HG02798 (cell line): ENCODE data around the gene RAP1GAP2.

Experiments
- ATAC-seq: cut with Tn5 transposase; IDR thresholded peaks from one replicate; pipeline ENCODE4 v1.9.1; 2021; ENCODE audit warnings: mild to moderate bottlenecking; ENCODE audit not compliant: unreplicated experiment, poor library complexity

Gene RAP1GAP2

DNA sequence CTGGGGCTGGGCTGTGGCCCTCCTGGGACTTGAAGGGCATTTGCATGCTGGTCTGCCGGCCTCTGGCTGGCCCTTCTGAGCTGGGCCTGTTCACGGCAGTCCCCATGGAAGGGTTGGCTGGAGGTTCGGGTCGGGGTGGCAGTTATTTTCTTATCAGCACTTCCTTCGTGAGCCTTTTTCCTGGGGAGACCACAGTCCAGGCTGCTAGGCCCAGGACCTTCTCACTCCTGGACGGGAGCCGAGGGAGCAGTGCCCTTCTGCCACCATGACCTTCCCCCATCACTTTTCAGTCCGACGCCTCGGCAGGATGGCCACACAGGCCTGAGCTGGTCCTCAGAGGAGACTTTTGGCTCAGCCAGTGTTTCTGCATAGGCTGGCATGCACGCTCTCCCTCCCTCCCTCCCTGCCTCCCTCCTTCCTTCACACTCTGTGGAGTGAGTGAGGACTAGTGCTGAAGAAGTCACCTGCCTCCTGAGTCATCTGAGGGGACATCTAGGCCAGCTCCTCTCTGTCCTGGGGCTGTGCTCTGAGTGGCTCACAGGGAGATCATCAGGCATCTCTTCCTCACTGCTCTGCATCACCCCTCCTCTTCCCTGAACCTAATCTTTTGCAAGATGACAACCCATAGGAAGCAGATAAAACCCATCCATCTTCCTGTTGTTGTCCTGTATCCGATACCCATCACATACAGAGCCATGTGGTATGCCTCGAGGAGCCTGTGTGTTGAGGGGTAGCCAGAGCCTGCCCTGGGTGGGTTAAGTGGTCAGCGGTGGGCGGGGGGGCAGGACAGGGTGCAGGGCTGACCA is 109.7 kb downstream of the RAP1GAP2 start:
- no peak for ATAC-seq

DNA sequence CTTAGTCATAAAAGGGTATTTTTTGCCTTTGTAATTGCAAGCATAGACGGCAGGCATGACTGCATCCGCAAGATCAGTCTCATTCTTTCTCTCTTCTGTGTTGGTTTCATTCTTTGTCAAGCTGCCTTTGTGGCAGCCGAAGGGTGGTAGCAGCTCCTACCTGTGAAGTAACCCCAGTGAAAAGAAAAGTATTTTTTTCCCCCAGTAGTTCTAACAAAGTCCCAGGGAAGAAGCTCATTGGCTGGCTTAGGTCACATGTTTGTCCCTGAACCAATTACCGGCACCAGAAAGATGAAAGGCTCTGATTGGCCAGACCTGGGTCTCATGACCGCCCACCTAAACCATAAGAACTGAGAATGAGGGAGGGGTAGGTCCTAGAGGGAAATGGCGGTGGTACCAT is 110.7 kb downstream of the RAP1GAP2 start:
- ATAC-seq, result no peak

DNA sequence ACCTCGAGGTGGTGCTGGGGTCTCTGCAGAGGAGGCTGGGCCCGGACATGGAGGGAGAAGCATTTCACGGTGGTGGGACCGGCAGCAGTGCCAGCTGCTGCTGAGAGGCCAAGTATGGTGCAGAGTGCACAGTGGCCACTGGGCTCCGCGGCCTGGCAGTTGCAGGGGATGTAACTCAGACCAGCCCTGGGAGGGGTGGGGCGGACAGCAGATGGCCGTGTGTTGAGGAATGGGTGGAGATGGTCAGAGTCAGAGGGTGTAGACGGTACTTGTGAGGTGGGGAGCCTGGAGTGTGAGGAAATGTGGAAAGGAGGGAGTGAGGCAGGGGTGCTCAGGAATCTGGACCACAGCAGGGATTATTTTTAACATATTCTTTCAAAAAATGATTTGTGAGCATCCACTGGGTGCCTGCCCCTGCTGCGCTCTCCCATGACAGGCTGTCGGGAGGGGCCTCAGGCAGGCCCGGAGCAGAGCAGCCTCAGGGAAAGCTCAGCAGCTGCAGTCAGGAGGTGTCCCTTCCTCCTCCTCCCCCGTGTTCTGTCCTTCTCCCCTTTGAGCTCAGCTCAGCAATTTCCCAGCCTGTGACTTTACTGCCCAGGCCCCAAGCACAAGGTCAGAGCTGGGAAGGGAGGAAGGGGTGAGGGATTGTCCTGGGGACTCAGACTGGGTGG is 113.1 kb downstream of the RAP1GAP2 start:
- no peak for ATAC-seq

DNA sequence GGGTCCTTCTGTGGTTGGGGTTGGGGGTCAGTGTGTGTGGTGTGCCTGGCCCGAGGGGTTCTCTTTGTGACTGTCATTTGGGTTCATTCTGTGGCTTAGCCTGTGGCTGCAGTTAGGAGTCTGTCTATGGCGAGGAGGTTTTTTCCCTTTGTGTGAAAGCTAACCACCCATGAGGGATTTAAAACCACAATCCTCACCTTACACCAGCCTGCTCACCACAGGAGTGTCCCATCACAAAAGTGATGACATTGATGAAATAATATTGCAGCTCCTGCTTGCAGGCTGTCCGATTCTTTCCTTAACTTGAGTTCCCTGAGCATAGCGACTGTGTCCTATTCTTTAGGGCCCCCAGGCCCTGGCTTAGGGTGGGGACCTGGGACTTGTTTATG is 113.6 kb downstream of the RAP1GAP2 start:
- ATAC-seq, result no peak

DNA sequence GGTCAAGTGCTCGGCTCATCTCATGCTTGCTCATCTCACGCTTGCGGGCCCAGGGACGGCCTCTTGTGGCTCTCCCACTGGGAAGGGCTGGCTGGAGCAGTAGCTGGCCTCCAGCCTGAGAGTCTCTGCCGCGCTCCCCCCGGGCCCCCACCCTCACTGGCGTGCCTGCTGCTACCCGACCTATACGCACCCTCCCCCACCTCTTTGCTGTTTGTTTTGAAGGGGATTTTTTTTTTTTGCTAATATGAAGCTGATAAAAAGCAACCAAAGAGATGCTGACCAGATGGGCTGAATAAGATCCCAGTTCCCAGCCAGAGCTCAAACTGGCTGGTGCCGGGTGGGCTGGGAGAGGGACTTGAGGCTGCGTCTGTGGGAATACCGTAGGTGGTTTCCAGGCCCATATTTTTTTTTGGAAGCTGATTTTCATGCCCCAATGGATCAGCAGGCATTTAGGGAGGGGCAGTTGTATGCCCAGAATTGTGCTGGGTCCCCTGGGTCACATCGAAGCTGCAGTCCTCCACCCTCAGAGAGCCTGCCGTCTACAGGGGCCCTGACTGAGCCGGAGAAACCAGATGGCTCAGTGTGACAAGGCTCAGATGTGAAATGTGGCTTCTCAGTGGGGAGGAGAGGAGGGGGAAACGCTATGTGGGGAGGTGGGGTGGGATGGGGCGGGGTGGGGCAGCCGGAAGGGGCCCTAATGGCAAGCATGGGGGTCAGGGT is 115.0 kb downstream of the RAP1GAP2 start:
- no peak for ATAC-seq

DNA sequence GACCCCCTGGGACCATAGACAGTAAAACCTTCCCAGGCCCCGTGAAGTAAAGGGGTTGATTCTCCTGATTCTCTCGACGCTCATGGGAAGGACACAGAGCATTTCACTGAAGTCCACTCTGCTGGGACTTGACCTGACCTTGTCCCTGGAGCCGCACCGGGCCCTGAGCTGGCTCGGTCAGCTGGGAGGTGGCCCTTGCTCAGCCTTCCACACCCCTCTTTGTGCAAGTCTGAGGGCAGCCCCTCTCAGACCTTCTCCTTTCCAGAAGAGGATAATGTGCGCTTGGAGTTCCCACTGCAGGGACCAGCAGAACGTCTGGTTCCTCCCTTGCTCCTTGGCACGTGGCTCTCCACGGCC is 115.5 kb downstream of the RAP1GAP2 start:
- ATAC-seq, result no peak

DNA sequence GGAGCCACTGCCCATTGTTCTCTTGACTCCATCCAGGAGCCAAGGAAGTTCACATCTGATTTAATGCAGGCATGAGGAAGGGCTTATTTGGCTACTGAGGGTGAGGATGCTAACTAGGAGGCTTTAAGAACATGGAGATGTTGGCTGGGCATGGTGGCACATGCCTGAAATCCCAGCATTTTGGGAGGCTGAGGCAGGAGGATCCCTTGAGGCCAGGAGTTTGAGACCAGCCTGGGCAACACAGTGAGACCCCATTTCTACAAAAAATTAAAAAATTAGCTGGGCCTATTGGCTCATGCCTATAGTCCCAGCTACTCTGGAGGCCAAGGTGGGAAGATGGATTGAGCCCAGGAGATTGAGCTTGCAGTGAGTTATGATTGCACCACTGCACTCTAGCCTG is 116.5 kb downstream of the RAP1GAP2 start:
- ATAC-seq, result no peak

DNA sequence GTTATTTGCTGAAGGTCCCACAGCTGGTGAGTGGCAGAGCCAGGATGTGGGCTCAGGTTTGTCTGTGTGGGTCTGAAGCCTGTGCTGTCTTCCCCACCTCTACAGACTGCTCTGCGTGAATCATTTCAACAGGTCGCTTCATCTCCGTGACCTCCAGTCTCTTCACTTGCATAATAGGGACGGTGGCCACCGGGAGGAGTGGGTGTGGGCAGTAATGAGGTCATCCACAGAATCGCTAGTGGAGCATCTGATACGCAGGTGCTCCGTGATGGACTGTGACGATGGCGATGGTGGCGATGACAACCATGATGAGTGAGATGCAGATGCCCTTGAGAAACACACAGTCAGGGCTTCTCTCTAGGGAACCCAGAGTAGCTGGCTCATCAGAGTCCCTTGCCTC is 120.2 kb downstream of the RAP1GAP2 start:
- no peak for ATAC-seq

DNA sequence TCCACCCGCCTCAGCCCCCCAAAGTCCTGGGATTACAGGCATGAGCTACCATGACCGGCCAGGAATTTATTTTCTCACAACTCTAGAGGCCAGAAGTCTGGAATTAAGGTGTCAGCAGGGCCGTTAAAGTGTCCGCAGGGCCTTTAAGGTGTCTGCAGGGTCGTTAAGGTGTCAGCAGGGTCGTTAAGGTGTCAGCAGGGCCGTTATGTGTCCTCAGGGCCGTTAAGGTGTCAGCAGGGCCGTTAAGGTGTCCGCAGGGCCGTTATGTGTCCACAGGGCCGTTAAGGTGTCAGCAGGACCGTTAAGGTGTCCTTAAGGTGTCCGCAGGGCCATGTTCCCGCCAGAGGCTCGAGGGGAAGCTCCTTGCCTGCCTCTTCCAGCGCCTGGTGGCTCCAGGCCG is 125.2 kb downstream of the RAP1GAP2 start:
- no peak for ATAC-seq

DNA sequence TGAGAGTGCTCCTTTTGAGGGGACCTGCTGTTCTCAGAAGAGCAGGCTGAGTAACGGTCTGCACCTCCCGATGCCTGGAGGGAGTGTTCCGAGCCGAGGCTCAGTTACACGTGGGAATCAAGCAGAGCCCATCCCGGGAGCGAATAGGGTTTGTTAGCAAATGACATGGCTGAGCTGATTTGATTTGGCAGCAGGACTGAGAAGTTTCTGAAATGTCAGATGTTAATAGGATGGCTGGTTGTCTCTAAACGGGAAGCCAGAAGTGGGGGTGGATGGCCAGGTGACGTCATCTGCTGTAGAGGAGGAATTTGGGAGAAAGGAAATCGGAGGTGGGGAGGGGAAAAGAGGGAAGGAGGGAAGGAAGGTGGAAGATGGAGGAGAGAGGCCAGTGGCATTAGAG is 128.0 kb downstream of the RAP1GAP2 start:
- ATAC-seq, result no peak

DNA sequence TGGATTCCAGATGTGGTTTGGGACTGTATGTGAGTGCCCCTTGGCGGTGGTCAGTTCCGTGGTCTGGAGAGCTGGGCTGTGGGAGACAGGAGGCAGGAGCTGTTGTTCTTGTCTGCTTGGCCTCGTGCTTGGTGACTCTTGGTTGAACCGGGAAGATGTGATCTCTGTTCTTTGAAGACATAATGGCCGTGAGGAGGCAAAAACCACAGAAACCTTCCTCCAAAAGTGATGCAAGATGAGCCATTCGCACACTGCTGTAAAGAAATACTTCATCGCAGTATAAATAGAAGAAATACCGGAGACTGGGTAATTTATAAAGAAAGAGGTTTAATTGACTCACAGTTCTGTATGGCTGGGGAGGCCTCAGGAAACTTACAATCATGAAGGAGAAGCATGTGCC is 128.8 kb downstream of the RAP1GAP2 start:
- no peak for ATAC-seq

DNA sequence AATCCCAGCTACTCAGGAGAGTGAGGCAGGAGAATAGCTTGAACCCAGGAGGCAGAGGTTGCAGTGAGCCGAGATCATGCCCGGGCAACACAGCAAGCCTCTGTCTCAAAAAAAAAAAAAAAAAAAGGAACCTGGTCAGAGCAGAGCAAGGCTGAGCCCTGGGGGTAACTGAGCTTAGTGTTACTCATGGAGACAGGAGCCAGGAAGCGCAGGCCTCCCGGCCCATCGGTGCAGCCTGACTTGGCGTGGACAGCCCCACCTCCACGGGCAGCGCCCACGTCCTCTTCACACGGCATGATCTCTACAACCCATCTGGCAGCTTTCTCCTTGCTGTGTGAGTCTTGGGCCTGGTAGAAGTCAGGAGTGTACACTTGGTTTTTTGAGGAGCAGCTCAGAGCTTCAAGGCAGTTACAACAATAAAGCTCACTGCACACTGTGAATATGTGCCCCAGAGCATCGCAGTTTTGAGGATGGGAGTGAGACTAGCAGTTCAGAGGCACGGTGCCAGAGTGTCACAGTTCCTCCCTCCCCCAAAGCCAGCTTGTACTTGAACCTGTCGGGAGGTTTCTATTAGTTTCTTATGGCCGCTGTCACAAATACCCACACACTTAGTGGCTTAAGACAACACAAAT is 129.9 kb downstream of the RAP1GAP2 start:
- no peak for ATAC-seq

DNA sequence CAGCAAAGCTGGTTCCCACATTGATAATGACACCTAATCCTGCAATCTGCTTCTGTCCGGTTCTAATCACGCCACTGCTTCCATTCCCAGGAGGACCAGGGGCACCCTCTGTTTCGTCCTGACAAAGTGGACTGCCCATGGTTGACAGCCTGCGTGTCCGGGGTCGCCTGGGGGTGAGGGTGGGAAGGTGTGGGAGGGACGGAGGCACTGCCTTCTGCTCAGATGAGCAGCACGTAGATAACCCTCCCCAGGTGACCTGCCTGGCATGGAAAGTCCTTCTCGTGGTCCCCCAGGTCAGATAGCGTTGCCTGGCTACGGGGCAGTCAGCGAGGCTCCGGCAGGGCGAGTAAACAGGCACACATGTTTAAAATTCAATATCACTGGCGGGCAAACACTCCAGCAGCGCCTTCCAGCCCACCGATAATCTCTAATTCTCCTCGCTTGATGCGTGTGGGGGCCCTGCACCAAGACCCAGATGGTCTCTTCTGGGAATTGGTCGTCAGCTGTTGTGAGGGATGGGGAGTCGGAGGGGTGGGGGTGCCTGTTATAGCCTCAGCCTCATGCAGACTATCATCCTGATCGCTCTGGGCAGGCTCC is 132.2 kb downstream of the RAP1GAP2 start:
- no peak for ATAC-seq

DNA sequence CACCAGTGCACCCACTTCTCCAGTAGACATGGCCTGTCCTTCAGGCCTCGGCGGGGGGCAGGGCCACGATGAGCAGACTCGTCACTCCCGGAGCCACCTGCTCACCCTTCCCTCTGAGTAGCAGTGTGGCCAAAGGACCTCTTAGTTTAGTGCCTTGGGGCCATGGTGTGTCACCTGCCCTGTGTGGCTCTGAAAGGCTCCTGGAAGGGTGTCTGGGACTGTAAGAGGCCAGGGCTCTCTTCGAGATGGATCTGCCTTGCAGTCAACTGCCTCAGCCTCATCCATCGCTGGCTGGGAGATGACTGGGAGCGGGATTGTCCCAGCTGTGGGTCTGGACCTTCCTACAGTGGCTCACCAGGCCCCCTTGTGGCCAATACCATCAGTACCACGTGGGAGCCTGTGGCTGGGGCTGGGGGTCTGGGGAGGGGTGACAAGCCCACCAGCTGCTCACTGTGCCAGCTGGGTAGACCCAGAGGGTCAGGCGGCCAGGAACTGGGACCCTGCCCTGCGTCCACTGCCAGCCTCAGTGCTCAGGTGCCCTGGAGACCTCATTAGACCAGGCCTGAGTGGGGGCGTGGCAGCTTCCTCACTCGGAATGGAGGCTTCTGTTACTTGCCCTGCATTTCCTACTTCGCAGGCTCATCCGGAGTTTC is 133.8 kb downstream of the RAP1GAP2 start:
- no peak for ATAC-seq

DNA sequence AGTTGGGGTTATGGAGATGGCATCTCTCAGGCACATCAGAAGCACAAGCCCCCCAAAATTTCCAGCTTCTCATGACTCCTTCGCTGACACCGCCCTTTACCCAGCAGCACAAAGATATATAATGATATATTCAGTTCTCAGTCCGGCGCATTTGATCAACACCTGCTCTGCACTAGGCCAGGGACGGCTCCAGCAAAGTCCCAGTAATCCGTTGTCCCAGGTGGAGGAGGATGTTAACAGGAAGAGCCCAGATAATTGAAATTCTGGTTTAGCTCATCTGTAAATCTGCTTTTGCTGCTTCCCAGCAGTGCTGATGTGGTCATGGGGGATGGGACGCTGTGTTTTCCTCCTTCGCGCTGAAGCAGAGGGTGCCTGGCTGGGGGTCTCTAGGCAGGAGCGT is 135.6 kb downstream of the RAP1GAP2 start:
- no peak for ATAC-seq

DNA sequence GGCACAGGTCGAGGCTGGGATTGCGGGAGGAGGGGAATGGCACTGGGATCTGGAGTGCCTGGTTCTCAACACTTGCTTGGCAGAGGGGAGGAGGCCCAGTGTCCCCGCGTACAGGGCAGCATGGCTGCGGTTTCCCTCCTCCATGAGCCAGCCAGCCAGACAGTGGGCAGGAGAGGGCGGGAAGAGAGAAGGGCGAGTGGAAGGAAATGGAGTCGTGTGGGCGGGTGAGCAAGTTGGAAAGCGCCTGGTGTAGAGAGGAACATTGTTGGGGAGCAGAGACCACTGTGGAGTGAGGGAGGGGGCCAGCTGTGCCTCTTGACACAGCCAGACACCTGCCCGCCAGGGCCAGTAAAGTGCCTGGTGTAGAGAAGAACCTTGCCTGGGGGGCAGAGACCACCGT is 136.7 kb downstream of the RAP1GAP2 start:
- no peak for ATAC-seq

DNA sequence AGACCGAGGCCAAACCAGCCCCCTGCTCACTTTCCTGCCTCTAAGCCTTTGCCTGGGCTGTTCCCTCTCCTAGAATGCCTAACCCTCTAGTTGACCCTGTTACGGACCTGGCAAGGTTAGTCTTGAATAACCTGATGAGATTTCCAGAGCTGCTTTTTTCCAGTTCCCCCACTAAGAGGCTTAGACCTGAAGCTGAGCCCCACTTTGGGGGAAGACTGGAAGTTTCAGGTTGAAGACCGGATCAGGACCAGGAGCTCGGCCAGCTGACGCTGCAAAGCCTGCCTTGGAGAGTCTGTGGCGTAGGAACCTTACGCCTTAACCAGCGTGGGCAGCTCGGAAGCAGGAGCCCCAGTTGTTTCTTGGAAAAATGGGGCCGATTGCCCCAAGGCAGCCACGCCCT is 137.4 kb downstream of the RAP1GAP2 start:
- no peak for ATAC-seq

DNA sequence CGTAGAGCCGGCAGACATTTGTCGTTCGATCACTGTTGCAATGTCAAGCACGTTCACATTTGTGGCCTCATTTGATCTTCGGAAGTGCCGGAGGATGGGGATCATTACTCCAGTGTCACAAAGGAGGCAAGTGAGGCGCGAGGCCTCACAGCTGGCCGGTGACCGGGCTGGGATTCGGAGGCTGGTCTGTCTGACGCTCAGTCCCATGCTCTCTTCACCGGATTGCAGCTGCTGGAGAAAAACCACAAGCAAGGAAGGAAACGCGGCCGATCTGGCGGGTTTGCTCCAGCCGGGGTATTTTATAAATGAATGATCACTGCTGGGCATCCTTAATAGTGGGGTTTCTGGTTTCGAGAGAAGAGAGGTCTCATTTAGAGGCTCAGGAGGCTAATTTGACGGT is 139.4 kb downstream of the RAP1GAP2 start:
- no peak for ATAC-seq

DNA sequence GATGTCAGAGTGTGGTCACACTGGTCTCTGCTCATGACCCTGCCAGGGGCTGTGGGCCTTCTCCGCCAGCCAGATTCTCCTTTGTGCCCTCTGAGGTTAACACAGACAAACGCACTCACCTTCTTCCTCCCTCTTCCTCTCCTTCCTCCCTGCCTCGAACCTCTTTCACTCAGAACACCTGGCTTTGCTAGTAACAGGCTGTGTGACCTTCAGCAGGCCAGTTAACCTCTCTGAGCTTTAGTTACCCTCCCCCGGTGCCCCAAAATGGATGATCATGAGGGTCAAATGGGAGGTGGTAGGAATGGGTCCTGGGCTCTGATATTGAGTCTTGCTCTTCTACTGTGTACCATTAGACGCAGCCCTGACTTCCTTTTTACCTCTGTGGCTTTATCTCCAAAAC is 140.1 kb downstream of the RAP1GAP2 start:
- ATAC-seq, result no peak

DNA sequence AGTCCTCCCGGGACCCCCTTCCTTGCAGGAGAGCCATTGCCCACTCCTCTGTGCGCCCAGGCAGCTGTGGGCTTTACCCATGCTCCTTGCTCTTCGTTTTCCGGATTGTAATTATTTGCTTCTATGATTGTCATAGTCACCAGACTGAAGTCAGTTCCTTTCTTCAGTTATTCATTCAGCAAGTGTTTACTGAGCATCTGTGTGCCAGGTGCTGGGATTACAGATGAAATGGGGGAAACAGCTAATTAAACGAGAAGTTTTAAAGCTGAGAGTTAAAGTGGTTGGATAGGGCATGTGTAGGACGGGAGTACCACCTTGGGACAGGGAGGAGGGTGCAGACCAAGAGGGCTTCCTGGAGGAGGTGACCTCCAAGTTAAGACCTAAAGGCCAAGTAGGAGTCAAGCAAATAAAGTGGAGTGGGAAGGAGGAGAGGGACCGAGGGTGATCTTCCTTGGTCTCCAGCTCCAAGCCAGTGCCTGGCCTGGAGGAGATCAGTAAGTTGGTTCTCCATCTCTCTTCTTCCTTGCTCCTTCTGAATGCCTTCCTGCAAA is 140.6 kb downstream of the RAP1GAP2 start:
- no peak for ATAC-seq
